ENCODE results near the gene MEA1.

- TF ChIP-seq, protein P1, sequence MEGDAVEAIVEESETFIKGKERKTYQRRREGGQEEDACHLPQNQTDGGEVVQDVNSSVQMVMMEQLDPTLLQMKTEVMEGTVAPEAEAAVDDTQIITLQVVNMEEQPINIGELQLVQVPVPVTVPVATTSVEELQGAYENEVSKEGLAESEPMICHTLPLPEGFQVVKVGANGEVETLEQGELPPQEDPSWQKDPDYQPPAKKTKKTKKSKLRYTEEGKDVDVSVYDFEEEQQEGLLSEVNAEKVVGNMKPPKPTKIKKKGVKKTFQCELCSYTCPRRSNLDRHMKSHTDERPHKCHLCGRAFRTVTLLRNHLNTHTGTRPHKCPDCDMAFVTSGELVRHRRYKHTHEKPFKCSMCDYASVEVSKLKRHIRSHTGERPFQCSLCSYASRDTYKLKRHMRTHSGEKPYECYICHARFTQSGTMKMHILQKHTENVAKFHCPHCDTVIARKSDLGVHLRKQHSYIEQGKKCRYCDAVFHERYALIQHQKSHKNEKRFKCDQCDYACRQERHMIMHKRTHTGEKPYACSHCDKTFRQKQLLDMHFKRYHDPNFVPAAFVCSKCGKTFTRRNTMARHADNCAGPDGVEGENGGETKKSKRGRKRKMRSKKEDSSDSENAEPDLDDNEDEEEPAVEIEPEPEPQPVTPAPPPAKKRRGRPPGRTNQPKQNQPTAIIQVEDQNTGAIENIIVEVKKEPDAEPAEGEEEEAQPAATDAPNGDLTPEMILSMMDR (IDR thresholded peaks at IDR 0.05) = no peak
- TF ChIP-seq POLR2A (IDR thresholded peaks at IDR 0.05) (no peak), POLR2AphosphoS5 (IDR thresholded peaks at IDR 0.05) (no peak)
Measured at GRCh38 chr6:43043310-43043709, 29.6 kb upstream of the MEA1 start.

Data from transverse colon (tissue), 4 donors.